Testis (tissue), 2 donors: ENCODE data around the gene KDM1A.

Experiments used
- POLR2A ChIP-seq: fragments of 450-650 bp; IDR thresholded peaks from one replicate; pipeline ENCODE4 v1.6.1; 2017; ENCODE audit warnings: antibody characterized with exemption, mild to moderate bottlenecking, moderate library complexity
- TF ChIP-seq, protein P1 (sequence below), 3 experiments: fragments of 450-650 bp in 2 of 3; fragments of 200-600 bp in 1 of 3; sonication (generic) in 1 of 3; IDR thresholded peaks; one replicate each; pipeline ENCODE4 v1.5.1; 2016 to 2019; ENCODE audit warnings: antibody characterized with exemption in 3 of 3, mild to moderate bottlenecking in 2 of 3, moderate library complexity in 1 of 3

GRCh38 chr1:22976127-22976460 is 43.2 kb upstream of the KDM1A start:
- TF ChIP-seq, protein P1, sequence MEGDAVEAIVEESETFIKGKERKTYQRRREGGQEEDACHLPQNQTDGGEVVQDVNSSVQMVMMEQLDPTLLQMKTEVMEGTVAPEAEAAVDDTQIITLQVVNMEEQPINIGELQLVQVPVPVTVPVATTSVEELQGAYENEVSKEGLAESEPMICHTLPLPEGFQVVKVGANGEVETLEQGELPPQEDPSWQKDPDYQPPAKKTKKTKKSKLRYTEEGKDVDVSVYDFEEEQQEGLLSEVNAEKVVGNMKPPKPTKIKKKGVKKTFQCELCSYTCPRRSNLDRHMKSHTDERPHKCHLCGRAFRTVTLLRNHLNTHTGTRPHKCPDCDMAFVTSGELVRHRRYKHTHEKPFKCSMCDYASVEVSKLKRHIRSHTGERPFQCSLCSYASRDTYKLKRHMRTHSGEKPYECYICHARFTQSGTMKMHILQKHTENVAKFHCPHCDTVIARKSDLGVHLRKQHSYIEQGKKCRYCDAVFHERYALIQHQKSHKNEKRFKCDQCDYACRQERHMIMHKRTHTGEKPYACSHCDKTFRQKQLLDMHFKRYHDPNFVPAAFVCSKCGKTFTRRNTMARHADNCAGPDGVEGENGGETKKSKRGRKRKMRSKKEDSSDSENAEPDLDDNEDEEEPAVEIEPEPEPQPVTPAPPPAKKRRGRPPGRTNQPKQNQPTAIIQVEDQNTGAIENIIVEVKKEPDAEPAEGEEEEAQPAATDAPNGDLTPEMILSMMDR (IDR thresholded peaks at IDR 0.05), result no peak
- no peak for TF ChIP-seq POLR2A
